H1 (cell line): ENCODE measurements around the gene CRYBG1. TPM values are rescaled to one million over a fixed set of nuclear protein-coding genes. Genes with fewer than 3 reads are reported as not detected.

Experiments used
- CTCF ChIA-PET: fragments of 300-600 bp; sonication (Branson Sonifier 250); formaldehyde crosslinking; loops from one replicate; lab custom pipeline; 2021; ENCODE audit not compliant: partially characterized antibody; lab: Charles Lee
- POLR2A ChIA-PET: fragments of 300-600 bp; sonication (Branson Sonifier 250); formaldehyde crosslinking; loops from one replicate; lab custom pipeline; 2021; ENCODE audit warnings: inconsistent platforms; ENCODE audit not compliant: partially characterized antibody; lab: Charles Lee
- DNase-seq, 2 experiments: peaks; one replicate each; pipeline versions ENCODE4 v3.0.0 to v3.0.0-alpha.2; 2010 to 2022; ENCODE audit warnings: low spot score in 2 of 2, low read depth in 1 of 2, mixed read lengths in 1 of 2
- FAIRE-seq: peaks from 2 replicates; lab custom pipeline; 2011; peaks lifted over from hg19 to GRCh38; lab: Jason Lieb, UNC
- H2AFZ ChIP-seq: 2 replicates; pipeline ENCODE4 v1.8.1; 2012; ENCODE audit warnings: low read length, inconsistent platforms
- H2AK5ac ChIP-seq: 2 replicates; pipeline ENCODE4 v1.6.1; 2013; ENCODE audit warnings: low read depth, low read length
- H2BK120ac ChIP-seq: replicated peaks from 2 replicates; pipeline ENCODE3; 2013; ENCODE audit warnings: low read depth, low read length, inconsistent platforms
- H2BK12ac ChIP-seq: 2 replicates; pipeline ENCODE4 v1.6.1; 2013; ENCODE audit warnings: low read depth, low read length
- H2BK15ac ChIP-seq: 2 replicates; pipeline ENCODE4 v1.6.1; 2013; ENCODE audit warnings: low read length
- H2BK20ac ChIP-seq: 2 replicates; pipeline ENCODE4 v1.6.1; 2013; ENCODE audit warnings: low read length
- H2BK5ac ChIP-seq: 2 replicates; pipeline ENCODE4 v1.6.1; 2013; ENCODE audit warnings: low read depth, low read length
- H3K14ac ChIP-seq: 2 replicates; pipeline ENCODE4 v1.6.1; 2013; ENCODE audit warnings: inconsistent platforms; ENCODE audit not compliant: insufficient read length
- H3K18ac ChIP-seq: 2 replicates; pipeline ENCODE4 v1.6.1; 2013; ENCODE audit warnings: low read length; ENCODE audit errors: extremely low read depth
- H3K23ac ChIP-seq: 2 replicates; pipeline ENCODE4 v1.6.1; 2013; ENCODE audit warnings: inconsistent platforms; ENCODE audit not compliant: insufficient read length
- H3K23me2 ChIP-seq: 2 replicates; pipeline ENCODE4 v1.6.1; 2013; ENCODE audit warnings: low read depth, low read length
- H3K27ac ChIP-seq: 2 replicates; pipeline ENCODE4 v1.6.1; 2011; ENCODE audit warnings: low read depth, low read length, inconsistent platforms
- H3K27me3 ChIP-seq, 4 experiments: replicated peaks in 1 of 4; 1 replicate in 1 of 4; 2 replicates in 3 of 4; pipeline versions ENCODE4 v1.6.1 to v1.8.1; 2011 to 2013; ENCODE audit warnings: low read length in 3 of 4, mild to moderate bottlenecking in 3 of 4, inconsistent platforms in 2 of 4, mixed read lengths in 2 of 4, moderate library complexity in 1 of 4; ENCODE audit not compliant: control insufficient read depth in 3 of 4, insufficient read depth in 3 of 4; ENCODE audit errors: extremely low read depth in 1 of 4
- H3K36me3 ChIP-seq, 4 experiments: 2 replicates each; pipeline versions ENCODE4 v1.6.1 to v1.8.1; 2011 to 2013; ENCODE audit warnings: mild to moderate bottlenecking in 4 of 4, low read length in 3 of 4, moderate library complexity in 2 of 4, control low read depth in 1 of 4, inconsistent platforms in 1 of 4; ENCODE audit not compliant: insufficient read depth in 4 of 4, control insufficient read depth in 2 of 4
- H3K4ac ChIP-seq: replicated peaks from 2 replicates; pipeline ENCODE3; 2013; ENCODE audit warnings: low read length, low read depth, mixed read lengths, inconsistent platforms; ENCODE audit not compliant: insufficient read length
- H3K4me1 ChIP-seq, 4 experiments: replicated peaks in 1 of 4; 1 replicate in 1 of 4; 2 replicates in 3 of 4; pipeline versions ENCODE4 v1.6.1 to v1.8.1; 2011 to 2013; ENCODE audit warnings: low read length in 3 of 4, inconsistent platforms in 2 of 4, mixed read lengths in 1 of 4; ENCODE audit not compliant: insufficient read depth in 4 of 4, control insufficient read depth in 3 of 4
- H3K4me2 ChIP-seq, 2 experiments: 2 replicates each; pipeline versions ENCODE4 v1.6.1 to v1.8.1; 2011 to 2013; ENCODE audit warnings: low read depth in 2 of 2, low read length in 2 of 2, control low read depth in 1 of 2, inconsistent platforms in 1 of 2, mild to moderate bottlenecking in 1 of 2; ENCODE audit not compliant: insufficient read depth in 1 of 2
- H3K4me3 ChIP-seq, 4 experiments: fragments of 200-600, 300-600 bp in 1 of 4; sonication (generic), shearing (Covaris generic), sonication (Bioruptor Twin) in 1 of 4; 2 replicates each; pipeline versions ENCODE4 v1.5.1 to v1.8.1; 2011 to 2016; ENCODE audit warnings: low read length in 4 of 4, low read depth in 3 of 4, control low read depth in 2 of 4, inconsistent platforms in 2 of 4, mild to moderate bottlenecking in 2 of 4, mixed read lengths in 1 of 4, moderate library complexity in 1 of 4; ENCODE audit not compliant: insufficient read depth in 2 of 4; ENCODE audit errors: extremely low read depth in 1 of 4
- H3K56ac ChIP-seq: replicated peaks from 2 replicates; pipeline ENCODE3; 2013; ENCODE audit warnings: low read depth, mild to moderate bottlenecking, mixed read lengths, low read length, inconsistent platforms; ENCODE audit not compliant: insufficient read length
- H3K79me1 ChIP-seq: 2 replicates; pipeline ENCODE4 v1.6.1; 2013; ENCODE audit warnings: low read depth, low read length, control low read depth
- H3K79me2 ChIP-seq, 2 experiments: 2 replicates each; pipeline versions ENCODE4 v1.6.1 to v1.8.1; 2012 to 2013; ENCODE audit warnings: low read length in 2 of 2, mild to moderate bottlenecking in 2 of 2, inconsistent platforms in 1 of 2; ENCODE audit not compliant: insufficient read depth in 2 of 2, control insufficient read depth in 1 of 2
- H3K9ac ChIP-seq, 4 experiments: replicated peaks in 1 of 4; 1 replicate in 1 of 4; 2 replicates in 3 of 4; pipeline versions ENCODE4 v1.6.1 to v1.8.1; 2011 to 2013; ENCODE audit warnings: low read depth in 3 of 4, low read length in 3 of 4, control low read depth in 2 of 4, mild to moderate bottlenecking in 2 of 4, moderate library complexity in 2 of 4, inconsistent platforms in 1 of 4; ENCODE audit errors: extremely low read depth in 1 of 4
- H3K9me3 ChIP-seq, 2 experiments: 2 replicates each; pipeline versions ENCODE4 v1.6.1 to v1.8.1; 2012 to 2013; ENCODE audit warnings: mild to moderate bottlenecking in 2 of 2, moderate library complexity in 2 of 2, control low read depth in 1 of 2, inconsistent platforms in 1 of 2, low read depth in 1 of 2, low read length in 1 of 2, mixed read lengths in 1 of 2; ENCODE audit not compliant: insufficient read depth in 2 of 2
- H4K20me1 ChIP-seq, 2 experiments: replicated peaks in 1 of 2; 2 replicates each; pipeline versions ENCODE3 to v1.8.1; 2011 to 2013; ENCODE audit warnings: inconsistent platforms in 2 of 2, low read length in 2 of 2, mild to moderate bottlenecking in 1 of 2; ENCODE audit not compliant: insufficient read depth in 2 of 2, control insufficient read depth in 1 of 2
- H4K5ac ChIP-seq: 2 replicates; pipeline ENCODE4 v1.6.1; 2013; ENCODE audit warnings: low read length, low read depth, mixed read lengths, inconsistent platforms; ENCODE audit not compliant: insufficient read length
- H4K8ac ChIP-seq: 2 replicates; pipeline ENCODE4 v1.8.0; 2013; ENCODE audit warnings: mild to moderate bottlenecking, moderate library complexity, low read length, inconsistent platforms; ENCODE audit not compliant: insufficient read depth; ENCODE audit errors: extremely low read depth
- H4K91ac ChIP-seq: replicated peaks from 2 replicates; pipeline ENCODE3; 2013; ENCODE audit warnings: low read length, mixed read lengths, inconsistent platforms; ENCODE audit not compliant: insufficient read length
- HDAC2 ChIP-seq, 2 experiments: fragments of 300-600 bp in 1 of 2; sonication (generic) in 1 of 2; IDR thresholded peaks; 2 replicates each; pipeline ENCODE4 v1.6.1; 2011 to 2012; ENCODE audit warnings: low read depth in 2 of 2, low read length in 2 of 2, mild to moderate bottlenecking in 2 of 2, moderate library complexity in 2 of 2, borderline replicate concordance in 1 of 2, inconsistent platforms in 1 of 2
- HDAC6 ChIP-seq: IDR thresholded peaks from one replicate; pipeline ENCODE4 v1.7.1; 2012; ENCODE audit warnings: low read depth, mild to moderate bottlenecking, inconsistent platforms, low read length, moderate library complexity
- KDM4A ChIP-seq: IDR thresholded peaks from one replicate; pipeline ENCODE4 v1.7.1; 2012; ENCODE audit warnings: low read depth, mild to moderate bottlenecking, moderate library complexity, low read length, inconsistent platforms; ENCODE audit not compliant: severe bottlenecking
- NRF1 ChIP-seq: IDR thresholded peaks from 2 replicates; pipeline ENCODE4 v1.6.1; 2011; ENCODE audit warnings: mild to moderate bottlenecking, low read depth, low read length, improper control_type of control experiment
- PHF8 ChIP-seq: fragments of 200-600 bp; sonication (generic); conservative IDR thresholded peaks from 2 replicates; pipeline ENCODE4 v1.7.1; 2012; ENCODE audit warnings: low read depth, mild to moderate bottlenecking, inconsistent platforms, low read length, moderate library complexity
- RBBP5 ChIP-seq: IDR thresholded peaks from 2 replicates; pipeline ENCODE4 v1.7.1; 2012; ENCODE audit warnings: low read depth, mild to moderate bottlenecking, inconsistent platforms, low read length, moderate library complexity, borderline replicate concordance
- RXRA ChIP-seq: IDR thresholded peaks from 2 replicates; pipeline ENCODE4 v1.6.1; 2011; ENCODE audit warnings: low read depth, mild to moderate bottlenecking, low read length, moderate library complexity; ENCODE audit not compliant: insufficient read depth
- SAP30 ChIP-seq: fragments of 300-600 bp; sonication (generic); IDR thresholded peaks from 2 replicates; pipeline ENCODE4 v1.7.1; 2012; ENCODE audit warnings: low read length, moderate library complexity, mild to moderate bottlenecking, inconsistent platforms; ENCODE audit not compliant: insufficient read depth, insufficient replicate concordance
- SP2 ChIP-seq: IDR thresholded peaks from 2 replicates; pipeline ENCODE4 v1.6.1; 2012; ENCODE audit warnings: mild to moderate bottlenecking, low read length, inconsistent platforms
- SP4 ChIP-seq: IDR thresholded peaks from 2 replicates; pipeline ENCODE4 v1.6.1; 2012; ENCODE audit warnings: low read length, inconsistent platforms
- SUZ12 ChIP-seq: fragments of 200-600 bp; sonication (generic); IDR thresholded peaks from 2 replicates; pipeline ENCODE4 v1.6.1; 2012; ENCODE audit warnings: mild to moderate bottlenecking, inconsistent platforms, low read length, moderate library complexity, mixed read lengths
- TAF1 ChIP-seq: IDR thresholded peaks from 2 replicates; pipeline ENCODE4 v1.6.1; 2011; ENCODE audit warnings: mild to moderate bottlenecking, low read depth, low read length
- TAF7 ChIP-seq: optimal IDR thresholded peaks from 2 replicates; pipeline ENCODE3; 2011; ENCODE audit warnings: low read depth, mild to moderate bottlenecking, inconsistent platforms, low read length, moderate library complexity, borderline replicate concordance
- TEAD4 ChIP-seq: IDR thresholded peaks from 2 replicates; pipeline ENCODE4 v1.6.1; 2012; ENCODE audit warnings: low read depth, low read length, inconsistent platforms, mixed read lengths
- YY1 ChIP-seq: IDR thresholded peaks from 2 replicates; pipeline ENCODE4 v1.6.1; 2011; ENCODE audit warnings: low read depth, mild to moderate bottlenecking, low read length
- WGBS, 2 experiments: shearing (Covaris generic) in 1 of 2; methylation state at CpG; one replicate each; pipeline versions ENCODE4 v1.1.6 to v1.1.7; 2013 to 2015; ENCODE audit warnings: low lambda C conversion rate in 2 of 2, mixed read lengths in 2 of 2, inconsistent platforms in 1 of 2, low coverage in 1 of 2, missing lambda C conversion rate in 1 of 2; ENCODE audit not compliant: insufficient replicate concordance in 2 of 2, insufficient coverage in 1 of 2, insufficient read length in 1 of 2; ENCODE audit errors: extremely low coverage in 1 of 2, missing lambda C conversion rate in 1 of 2; 5-methylcytosine and 5-hydroxymethylcytosine counted together
- polyA plus RNA-seq, 7 experiments: library from polyadenylated mRNA; depleted of rRNA in 3 of 7; stranded (reverse) in 5 of 7; unstranded in 2 of 7; fragments of >200 nt in 5 of 7; fragments of 200-250 nt in 2 of 7; gene quantifications; 1 replicate in 5 of 7; 2 replicates in 1 of 7; 4 replicates in 1 of 7; pipeline versions ENCODE4 v1.2.1 to v1.2.3, GENCODE V29; 2011 to 2013; ENCODE audit warnings: missing spikeins in 2 of 7, mixed read lengths in 2 of 7
- total RNA-seq: library from RNA; stranded (reverse); fragmentation: NEBNext Ultra II Directional; extraction: Animal tissue kit (Norgen Biotek cat#: 25700); gene quantifications from 2 replicates; pipeline ENCODE4 v1.2.1, GENCODE V29; 2021

Gene CRYBG1
- total and polyA plus RNA-seq, 2 of the 8 experiments (the other 6 are each of a cell fraction or from before 2014, with no cell fraction given) = 2.2 to 11.6 TPM

DNA sequence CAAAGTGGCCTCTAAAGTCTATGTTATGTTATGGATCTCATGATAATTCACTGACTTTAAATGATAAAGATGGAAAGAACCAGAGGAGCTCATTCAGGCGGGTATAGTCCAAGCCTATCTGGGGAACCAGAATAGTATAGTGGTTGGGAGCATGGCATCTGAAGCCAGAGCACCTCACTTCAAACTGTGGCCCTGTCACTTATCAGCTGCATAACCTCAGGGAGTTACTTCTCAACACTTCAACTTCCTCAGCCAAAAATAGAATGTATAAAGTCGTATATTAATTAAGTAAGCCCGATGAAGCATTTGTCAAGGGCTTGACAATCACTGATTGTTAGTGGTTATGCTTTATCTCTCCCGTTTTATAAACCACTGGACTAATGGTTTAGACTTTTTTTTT lies 156.1 kb downstream of the CRYBG1 start:
- Histone ChIP-seq H4K20me1 (no peaks in the 10 kb centered on the region), H3K27me3 (peaks cover 14 to 23% (median 20%) of the 10 kb centered on the region in 4 experiments), H2AK5ac (no peak overlapping the region), H3K4me2 (no peak overlapping the region), H3K9me3 (no peaks in the 10 kb centered on the region), H3K23ac (no peak overlapping the region), H4K5ac (no peak overlapping the region), H3K79me2 (no peaks in the 10 kb centered on the region), H3K18ac (no peak overlapping the region), H3K4me1 (peaks cover 0 to 2% (median under 1%) of the 10 kb centered on the region in 4 experiments; a peak in 5 of 7 replicates), H2BK15ac (no peak overlapping the region), H4K8ac (no peak overlapping the region), H3K36me3 (no peaks in the 10 kb centered on the region), H2AFZ (no peak overlapping the region), H3K79me1 (no peaks in the 10 kb centered on the region), H3K4ac (no peak overlapping the region), H2BK5ac (no peak overlapping the region), H3K56ac (no peak overlapping the region), H3K14ac (no peak overlapping the region), H2BK20ac (no peak overlapping the region), H3K4me3 (no peak overlapping the region), H4K91ac (no peak overlapping the region), H2BK12ac (no peak overlapping the region), H2BK120ac (no peak overlapping the region), H3K9ac (no peak overlapping the region), H3K23me2 (peaks cover 8% of the 10 kb centered on the region; the same call in 1 of the 2 replicates), H3K27ac (no peak overlapping the region)
- CTCF ChIA-PET = interaction anchor here (0.7 to 1.1 kb wide), 3 partner anchors 15 to 232 kb away, joined by 3 to 4 read pairs (median 3); no protein-coding TSS in a partner anchor
- no peak for DNase-seq
- FAIRE-seq = no peak
- WGBS, 2 experiments = 62% methylated on average over 4 of the region's 4 CpGs; no CpG with 5 or more reads in 1 of the 2 experiments
- POLR2A ChIA-PET = no interaction called here
- TF ChIP-seq TEAD4 (no peak), NRF1 (no peak), RBBP5 (no peak), YY1 (no peak), TAF7 (no peak), HDAC2 (IDR thresholded peaks at IDR 0.05; ENCODE audit: borderline replicate concordance in 1 of 2, low read depth in 2 of 2, low read length in 2 of 2) (no peak), SAP30 (no peak), SP2 (no peak), PHF8 (no peak), SUZ12 (no peak), KDM4A (no peak), SP4 (no peak), HDAC6 (no peak), TAF1 (no peak), RXRA (no peak)
